ENCODE data around the gene EPHA3.

DNA sequence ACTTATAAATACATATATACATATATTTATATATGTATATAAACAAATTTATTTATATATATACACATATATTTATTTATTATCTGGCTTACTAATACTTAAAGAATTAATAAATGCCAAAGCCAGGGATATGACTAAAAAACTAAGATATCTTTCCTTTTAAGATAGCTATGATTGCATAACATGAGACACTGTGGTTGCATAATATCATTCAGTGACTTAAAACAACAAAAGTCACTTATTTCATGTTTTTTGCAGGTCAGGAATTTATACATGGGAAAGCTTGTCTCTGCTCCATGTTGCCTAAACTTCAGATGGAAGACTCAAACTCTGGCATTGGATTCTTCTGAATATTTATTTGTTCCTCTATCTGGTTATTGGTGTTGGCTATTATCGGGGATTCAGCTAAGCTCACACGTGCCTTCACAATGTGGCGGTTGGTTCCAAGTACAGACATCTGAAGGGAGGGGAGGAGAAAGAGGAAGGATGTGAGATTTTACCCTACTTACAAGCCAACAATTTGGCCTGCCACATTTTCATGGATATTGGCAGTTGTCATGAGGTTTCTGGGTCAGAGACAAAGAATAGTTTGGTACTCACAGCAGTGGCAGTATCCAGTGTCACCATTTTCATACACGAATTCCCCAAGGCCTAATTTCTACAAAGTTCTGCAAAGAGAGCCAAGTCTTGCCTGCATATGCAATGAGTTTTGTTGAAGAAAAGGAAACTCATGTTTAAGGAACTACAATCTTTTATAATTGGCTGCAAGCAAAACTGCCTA lies 381.6 kb downstream of the EPHA3 start:
- TF ChIP-seq, protein P1, sequence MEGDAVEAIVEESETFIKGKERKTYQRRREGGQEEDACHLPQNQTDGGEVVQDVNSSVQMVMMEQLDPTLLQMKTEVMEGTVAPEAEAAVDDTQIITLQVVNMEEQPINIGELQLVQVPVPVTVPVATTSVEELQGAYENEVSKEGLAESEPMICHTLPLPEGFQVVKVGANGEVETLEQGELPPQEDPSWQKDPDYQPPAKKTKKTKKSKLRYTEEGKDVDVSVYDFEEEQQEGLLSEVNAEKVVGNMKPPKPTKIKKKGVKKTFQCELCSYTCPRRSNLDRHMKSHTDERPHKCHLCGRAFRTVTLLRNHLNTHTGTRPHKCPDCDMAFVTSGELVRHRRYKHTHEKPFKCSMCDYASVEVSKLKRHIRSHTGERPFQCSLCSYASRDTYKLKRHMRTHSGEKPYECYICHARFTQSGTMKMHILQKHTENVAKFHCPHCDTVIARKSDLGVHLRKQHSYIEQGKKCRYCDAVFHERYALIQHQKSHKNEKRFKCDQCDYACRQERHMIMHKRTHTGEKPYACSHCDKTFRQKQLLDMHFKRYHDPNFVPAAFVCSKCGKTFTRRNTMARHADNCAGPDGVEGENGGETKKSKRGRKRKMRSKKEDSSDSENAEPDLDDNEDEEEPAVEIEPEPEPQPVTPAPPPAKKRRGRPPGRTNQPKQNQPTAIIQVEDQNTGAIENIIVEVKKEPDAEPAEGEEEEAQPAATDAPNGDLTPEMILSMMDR (conservative IDR thresholded peaks at IDR 0.05; ENCODE audit: low read length), result no peak
- TF ChIP-seq EZH2phosphoT487 (IDR thresholded peaks at IDR 0.05; ENCODE audit: borderline replicate concordance), result no peak
